Suprapubic skin (tissue), 4 donors: ENCODE data around the gene TUBB.

Experiments
- POLR2A ChIP-seq, 2 donors: fragments of 450-650 bp; IDR thresholded peaks; one replicate each; pipeline ENCODE4 v1.6.1; 2017; ENCODE audit warnings: antibody characterized with exemption in 2 of 2, mild to moderate bottlenecking in 2 of 2, moderate library complexity in 2 of 2
- POLR2AphosphoS5 ChIP-seq, 3 donors: sonication (generic); formaldehyde crosslinking; IDR thresholded peaks; one replicate each; pipeline ENCODE4 v1.6.1; 2017; ENCODE audit warnings: antibody characterized with exemption in 3 of 3

DNA sequence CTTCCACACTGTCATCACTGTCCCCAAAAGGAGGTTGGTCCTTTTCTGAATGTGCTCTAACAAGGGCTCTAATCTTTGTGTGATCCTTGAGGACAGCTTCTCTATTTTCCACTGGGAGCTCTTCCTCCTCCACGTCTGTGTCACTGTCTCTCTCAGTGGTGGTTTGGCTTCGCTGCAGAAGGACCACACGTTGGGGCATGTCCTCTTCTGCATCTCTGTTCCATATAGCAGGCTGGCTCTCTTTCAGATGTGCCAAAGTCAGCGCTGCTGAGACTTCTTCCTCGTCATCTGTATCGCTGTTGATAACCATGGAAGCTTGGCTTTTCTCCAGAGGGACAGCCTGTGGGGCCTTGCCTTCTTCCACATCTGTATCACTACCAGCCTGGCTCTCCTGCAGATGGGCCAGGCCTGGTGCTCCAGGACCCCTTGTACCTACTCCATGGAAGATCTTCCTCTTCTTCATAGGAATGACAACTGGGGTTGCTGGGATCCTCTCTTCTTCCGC is 7.7 kb upstream of the TUBB start:
- TF ChIP-seq POLR2A (IDR thresholded peaks at IDR 0.05) (no peak), POLR2AphosphoS5 (IDR thresholded peaks at IDR 0.05) (no peak)
